NCI-H1694 treated with DMSO at 0.1 percent for 48 hours (cell line): ENCODE measurements around the gene CMTM8.

Experiments used
- DNase-seq: peaks from one replicate; lab custom pipeline; 2025; lab: John Stamatoyannopoulos, UW

CMTM8 gene

DNA sequence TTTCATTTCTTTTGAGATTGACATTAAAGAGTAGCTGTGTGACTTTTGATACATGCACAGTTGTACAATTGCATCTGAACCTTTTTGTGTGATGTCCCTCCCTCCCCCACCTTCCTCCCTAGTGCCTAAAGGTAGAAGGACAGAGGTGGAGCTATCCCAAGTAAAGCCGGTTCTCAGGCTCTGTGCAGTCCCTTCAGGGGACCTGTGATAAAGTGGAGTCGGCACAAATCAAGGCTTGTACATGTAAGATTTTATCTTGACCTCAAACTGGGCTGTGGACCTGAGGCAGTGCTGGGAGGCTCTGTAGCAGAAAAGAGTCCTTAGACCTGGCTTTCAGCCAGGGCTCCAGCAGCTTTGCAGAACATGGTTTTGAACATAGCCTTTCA lies 97.6 kb downstream of the CMTM8 start:
- DNase-seq: no peak

DNA sequence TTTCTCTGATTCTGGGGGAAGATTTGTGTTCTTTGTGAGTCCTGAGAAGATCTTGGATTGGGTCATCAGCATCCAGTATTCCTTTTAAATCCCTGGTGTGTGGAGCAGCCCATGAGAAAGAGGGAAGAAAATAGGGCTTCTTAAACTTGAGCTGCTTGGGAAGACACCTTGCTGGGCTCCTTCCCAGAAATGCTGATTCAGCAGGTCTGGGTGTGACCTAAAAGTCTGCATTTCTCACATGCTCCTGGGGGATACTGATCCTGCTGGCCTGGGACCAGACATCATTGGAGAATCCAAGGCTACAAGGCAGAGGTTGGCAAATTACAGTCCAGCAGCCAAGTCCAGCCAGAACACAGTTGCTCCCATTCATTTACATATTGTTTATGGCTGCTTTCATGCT lies 99.0 kb downstream of the CMTM8 start:
- DNase-seq: no peak

DNA sequence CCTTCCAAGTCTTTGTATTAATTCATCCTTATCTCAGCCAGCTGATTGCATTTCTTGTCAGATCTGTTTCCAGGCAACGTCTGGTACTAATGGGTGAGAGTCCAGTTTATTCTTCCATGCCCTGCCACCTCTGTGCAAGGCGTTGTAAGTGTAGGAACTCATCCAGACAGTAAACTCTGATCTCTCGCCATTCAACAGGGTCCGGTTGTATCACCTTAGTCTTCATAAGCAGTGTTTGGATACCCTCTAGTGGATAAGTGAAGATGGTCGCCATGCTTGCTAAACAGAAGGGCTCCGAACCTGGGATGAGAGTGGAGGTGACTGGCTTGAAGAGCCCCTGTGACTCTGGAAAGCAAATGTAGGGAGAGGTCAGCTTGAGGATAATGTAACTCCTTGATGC lies 101.6 kb downstream of the CMTM8 start:
- DNase-seq: peak; percentile 52

DNA sequence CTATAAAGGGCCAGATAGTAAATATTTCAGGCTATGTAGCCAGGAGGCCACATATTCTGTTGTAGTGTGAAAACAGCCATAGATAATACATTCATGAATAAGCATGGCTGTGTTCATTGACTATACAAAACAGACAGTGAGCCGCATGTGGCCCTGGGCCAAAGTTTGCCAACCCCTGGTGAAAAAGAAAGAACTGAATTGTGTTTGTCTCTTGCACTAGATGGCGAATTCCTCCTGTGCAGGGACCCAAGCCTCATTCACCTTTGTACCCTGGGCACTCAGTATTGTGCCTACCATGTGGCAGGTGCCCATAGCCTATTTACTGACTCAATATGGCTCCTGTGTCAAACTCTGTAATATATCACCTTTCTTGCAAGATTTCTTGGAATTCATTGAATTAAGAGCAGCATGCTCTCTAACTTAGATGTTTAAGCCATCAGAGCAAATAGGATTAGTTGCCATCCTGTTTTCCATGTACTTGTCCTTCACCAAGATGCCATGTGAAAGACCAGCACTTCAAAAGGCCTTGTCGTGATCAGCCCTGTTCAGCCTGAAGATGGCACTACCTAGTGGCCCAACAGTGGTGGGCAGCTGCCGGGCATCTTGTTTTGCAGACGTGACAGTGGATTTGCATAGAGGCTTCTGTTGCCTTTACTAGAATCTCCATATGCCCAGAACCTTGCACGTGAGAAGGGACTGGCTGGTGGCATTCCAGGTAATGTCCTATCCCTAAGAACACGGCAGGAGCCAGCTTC lies 102.3 kb downstream of the CMTM8 start:
- DNase-seq: no peak

DNA sequence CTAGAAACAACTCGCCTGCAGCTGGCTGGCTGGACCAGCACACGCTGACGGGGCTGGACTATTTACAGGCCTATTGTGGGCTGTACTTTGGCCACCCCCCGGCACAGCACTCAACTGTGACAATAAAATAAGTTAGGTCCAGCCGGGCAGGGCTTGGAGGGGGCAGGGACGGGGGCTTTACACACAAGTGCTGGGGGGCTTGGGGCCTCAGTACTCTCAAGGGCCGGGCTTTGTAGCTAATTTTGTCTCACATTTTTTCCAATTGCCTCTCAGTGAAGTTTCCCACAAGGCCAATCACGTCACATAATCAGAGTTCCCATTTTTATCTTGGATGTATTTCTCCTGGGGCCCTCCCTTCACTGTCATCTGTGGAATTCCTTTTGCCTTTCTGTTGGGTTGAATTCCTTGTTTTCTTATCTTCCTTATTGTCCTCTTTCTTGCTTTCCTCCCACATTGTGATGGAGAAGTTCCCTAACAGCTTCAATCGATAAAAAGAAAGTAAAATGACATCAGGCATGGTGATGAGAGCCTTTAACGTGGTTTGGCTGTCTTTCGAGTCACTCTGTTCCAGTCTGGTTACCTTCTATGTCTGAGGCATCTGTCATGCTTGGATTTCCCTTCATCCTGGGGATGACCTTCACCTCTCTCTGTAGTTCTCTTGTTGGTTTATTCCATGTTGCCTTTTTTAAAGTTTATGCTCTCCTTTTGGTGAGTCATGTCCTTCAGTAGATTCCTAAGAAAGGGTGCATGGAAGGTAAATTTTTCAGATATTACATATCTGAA lies 109.1 kb downstream of the CMTM8 start:
- DNase-seq: no peak

DNA sequence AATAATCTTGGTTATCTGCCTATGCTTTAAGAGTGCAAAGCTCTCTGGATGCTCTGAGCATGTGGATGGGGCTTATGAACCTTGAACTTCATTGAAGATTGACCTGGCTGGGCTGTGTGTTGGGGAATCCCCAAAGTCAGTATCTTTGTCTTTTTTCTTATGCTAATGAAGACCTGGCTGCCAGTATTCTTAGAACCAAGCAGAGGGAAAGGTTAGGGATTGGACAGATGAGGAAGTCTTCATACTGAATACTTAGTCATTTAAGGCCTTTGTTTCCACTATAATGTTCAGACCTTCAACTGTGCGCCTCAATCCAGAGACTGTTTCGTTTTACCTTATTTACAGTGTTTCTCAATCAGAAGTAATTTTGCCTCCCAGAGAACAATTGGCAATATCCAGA lies 110.7 kb downstream of the CMTM8 start:
- DNase-seq: no peak

DNA sequence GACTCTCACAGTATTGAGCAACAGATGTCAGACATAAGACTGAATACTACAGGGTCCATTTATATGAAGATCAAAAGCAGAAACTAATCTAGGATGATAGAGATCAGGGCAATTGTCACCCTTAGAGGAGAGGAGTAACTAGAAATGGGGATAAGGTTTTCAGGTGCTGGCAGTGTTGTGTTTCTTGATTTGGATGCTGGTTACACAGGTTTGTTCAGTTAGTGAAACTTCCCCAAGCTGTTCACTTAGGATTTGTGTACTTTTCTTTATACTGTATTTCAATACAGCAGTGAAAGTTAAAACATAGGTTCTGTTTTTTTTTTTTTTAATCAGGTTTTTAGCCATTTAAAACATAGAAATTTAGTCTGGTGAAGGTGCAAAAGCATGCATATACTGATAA lies 114.1 kb downstream of the CMTM8 start:
- DNase-seq: no peak

DNA sequence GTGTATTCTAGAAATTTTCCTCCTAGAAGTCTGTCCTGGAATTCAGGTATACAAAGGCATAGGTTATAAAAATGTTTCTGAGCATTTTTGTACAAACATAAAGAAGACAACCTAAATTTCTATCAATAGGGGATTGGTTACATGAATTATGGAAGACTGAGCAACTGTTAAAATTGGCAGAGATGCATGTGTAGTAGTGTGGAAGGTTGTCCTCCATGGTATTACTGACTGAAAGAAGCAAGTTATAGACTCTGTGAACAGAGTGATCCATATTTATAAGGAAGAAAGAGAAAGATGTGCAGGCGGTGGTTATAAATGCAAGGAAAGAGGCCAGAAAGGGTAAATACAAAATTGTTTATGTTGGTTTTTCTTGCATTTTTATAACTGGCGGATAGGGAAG lies 114.9 kb downstream of the CMTM8 start:
- DNase-seq: no peak

DNA sequence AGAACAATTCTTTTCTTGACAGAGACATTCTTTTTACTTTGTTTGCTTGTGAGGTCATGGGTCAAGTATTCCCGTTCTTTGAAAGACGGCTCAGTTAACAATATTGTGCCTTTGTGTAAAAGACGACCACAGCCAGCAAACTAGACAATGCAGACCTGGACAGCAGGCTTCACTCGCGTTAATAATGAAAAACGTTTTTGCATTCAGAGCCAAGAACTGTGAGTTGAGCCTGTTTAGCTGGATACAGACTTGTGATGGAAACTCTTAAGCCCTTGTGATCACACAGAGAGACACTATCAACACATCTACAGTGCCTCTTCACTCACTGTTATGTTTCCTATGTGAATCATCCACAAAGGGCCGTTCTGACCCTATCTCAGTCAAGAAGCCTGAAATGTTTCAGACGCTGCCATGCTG lies 115.9 kb downstream of the CMTM8 start:
- DNase-seq: no peak

DNA sequence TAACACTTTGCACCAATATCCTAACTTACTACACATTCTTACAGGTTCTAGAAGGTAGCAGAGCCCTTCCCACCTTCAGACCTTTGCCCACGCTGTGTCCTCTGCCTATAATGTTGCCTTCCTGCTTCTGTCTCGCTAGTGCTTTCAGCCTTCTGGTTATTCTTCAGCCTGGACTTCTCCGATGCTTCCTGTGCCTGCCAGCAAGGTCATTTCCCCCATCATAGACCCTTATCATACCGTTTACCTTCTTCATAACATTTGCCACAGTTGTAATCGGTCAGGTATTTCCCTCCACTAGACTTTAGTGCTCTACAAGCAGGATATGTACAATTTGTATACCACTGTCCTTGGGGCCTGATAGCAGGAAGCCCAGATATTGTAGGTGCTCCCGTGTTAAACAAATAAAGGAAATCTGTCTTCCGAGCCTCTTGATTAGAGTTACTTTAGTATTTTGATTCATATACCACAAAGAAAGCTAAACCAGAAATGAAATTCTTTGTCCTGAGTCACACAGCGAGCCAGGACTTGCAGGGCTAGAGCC lies 117.3 kb downstream of the CMTM8 start:
- DNase-seq: no peak

DNA sequence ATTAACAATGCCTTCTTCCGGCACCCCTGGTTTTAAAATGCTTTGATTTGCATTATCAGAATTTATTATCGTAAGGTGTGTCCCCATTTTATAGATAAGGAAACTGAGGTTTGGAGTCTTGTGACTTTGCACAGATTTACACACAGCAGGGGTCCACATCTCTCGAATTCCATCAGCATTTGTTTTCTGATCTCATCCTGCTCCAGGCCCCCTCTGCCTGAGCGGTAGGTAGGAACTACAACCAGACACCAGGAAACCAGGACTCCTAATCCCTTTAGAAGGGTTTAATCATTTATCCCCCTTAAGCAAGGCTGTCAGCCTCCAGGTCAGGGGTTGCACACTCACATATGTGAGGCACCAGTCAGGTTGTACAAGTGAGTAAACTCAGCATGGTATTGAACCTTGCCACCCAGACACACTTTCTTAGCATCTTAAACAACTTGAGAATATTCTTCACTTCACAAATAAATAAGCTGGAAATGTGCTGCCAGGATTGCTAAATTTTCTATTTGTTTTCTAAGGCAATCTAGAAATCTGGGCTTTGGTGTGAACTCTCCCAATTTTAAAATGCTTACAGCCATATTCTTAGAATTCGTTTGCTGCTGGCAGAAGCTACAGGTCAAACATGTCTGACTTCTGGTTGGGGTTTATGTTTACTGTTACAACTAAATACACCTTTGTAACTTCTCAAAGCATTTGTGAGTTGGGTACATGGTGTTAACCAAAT lies 121.4 kb downstream of the CMTM8 start:
- DNase-seq: no peak

DNA sequence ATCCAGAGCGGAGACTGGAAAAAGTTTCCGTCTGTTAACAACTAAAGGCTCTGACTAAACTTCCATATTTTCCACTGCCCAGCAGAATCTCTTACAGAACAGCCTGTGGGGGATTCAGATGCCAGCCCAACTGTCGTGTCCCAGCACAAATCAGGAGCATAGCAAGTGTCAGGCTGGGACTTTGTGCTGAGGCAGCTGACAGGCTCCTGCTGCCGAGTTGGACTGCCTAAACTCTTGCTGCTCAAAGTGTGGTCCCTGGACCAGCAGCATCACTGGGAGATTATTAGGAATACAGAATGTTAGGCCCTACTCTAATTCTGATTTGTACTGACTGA lies 122.0 kb downstream of the CMTM8 start:
- DNase-seq: no peak

DNA sequence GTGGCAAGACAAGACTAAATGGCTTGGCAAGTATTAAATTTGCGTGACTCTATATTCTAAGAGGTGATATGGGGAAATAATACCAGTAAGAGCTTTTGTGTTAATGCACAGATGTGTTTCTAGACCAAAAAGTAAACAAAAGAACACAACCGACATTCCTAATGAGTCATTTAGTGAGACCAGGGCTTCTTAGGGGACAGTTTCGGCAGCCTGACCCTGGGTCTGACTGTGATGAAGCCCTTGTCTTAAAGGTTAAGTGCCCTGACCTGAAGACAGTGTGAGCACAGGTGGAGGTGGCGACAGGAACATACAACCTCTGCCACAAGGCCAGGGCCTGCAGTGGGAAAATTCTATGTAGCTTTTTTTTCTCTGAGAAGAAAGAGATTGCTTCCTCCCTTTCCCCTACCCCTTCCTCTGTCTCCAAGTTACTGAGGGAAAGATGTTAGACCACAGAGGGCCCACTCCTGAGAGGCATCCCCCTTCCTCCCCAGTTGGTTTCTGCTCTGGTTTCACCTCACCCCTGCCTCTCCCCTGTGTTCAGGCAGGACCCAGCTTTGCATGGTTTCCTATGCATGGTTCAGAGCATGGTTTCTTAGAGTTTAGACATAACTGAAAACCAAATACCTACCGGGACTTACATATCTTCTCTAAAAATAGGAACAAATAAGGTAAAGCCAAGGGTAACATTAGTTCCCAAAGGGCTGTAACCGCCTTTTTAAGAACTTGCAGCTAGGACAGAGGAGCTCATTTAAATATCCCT lies 128.3 kb downstream of the CMTM8 start:
- DNase-seq: no peak

DNA sequence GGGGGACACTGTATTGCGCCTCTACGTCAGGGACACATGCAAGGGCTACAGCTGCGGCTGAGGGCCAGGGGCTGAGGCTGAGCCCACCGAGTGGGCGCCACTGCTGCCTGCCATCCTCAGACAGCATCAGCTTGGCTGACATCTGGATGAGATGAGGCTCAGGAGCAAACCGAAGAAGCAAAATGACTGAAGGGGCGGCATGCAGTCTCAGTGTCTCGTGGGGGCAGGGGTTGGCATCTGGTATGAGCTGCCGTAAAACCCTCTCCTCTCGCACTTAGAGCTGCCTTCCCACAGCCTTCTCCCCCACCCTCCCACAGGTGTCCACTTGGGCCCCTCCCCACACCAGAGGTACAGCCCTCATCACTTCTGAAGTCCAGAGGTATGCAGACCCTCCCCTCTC lies 129.0 kb downstream of the CMTM8 start:
- DNase-seq: no peak

DNA sequence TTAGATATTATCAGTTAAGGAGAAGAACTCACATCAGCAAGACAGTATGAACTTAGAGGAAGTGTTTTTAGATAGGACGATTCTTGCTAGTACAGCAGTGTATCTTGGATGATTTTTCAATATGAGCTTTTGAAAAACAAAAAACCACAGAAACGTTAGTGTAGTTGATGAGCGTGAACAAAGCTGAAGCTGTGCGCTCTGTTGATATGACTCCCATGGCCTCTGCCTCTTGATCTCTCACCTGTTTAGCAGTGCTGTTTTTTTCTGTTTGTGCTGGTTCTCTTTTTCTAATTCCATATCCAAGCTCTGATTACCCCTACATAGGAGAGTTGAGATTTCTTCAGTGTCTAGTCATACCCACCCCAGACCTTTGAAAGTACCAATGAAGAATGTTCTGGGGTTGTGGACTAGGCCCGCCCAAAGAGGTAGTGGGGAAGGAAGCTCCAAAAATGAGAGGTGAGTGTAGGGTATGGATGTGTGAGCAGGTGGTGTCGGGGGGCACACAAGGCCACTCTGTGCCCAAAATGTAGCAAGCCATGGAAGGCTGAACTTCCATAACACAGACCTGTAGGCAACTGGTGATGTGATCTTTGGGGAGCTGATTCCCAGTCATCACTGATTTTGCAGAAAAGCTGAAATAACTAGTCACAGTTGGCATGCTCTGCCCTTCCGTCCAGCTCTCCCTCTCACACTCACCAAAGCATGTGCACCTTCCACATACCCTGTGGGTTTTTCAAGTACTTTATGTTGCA lies 133.2 kb downstream of the CMTM8 start:
- no peak for DNase-seq

DNA sequence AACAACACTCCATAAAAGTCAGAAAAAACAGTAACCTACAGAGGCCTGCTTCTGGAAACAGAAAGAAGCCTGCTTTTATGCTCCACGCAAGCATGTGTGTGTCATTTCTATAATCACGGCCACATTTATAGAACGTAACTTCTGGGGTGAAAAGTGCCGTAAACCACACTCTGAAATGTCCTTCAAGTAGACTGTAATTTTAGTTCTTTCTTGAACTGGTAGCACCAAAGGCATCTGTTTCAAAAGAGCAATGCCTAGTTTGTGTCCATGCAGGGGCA lies 133.7 kb downstream of the CMTM8 start:
- DNase-seq: no peak

DNA sequence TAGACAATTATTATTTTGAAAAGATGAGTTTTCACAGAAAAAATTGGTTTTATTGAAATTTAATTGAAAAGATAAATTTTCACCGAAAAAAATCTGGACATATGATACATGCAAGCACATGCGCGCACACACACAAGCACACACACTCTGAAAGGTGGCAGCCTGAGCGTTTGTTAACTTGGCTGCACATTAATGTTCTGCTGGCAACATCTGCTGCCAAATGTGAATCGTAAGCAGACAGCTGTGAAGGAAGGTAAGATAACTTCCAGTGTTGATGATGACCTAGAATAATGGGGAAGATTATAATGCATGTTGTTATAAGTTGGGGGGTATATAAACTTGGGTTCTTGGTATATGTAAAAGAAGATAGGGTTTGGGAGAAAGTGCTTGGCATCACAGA lies 134.8 kb downstream of the CMTM8 start:
- DNase-seq: peak; percentile 53

DNA sequence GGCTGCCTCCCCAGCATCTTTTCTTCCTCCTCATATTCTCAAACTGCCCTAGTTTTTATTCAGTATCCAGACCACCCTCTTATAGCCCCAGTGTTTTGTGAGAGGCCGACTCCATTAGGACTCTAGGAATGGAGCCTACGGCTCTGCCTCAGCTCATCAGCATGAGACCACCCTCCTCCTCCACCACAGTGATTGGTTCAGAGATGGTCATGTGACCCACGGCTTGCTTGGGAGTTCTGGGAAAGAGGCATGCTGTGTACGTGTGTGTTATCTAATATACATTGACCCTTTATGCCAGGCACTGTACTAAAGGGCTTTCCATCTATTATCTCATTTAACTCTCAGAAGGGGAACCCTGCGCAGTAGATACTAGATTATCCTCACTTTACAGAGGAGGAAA lies 135.4 kb downstream of the CMTM8 start:
- no peak for DNase-seq

DNA sequence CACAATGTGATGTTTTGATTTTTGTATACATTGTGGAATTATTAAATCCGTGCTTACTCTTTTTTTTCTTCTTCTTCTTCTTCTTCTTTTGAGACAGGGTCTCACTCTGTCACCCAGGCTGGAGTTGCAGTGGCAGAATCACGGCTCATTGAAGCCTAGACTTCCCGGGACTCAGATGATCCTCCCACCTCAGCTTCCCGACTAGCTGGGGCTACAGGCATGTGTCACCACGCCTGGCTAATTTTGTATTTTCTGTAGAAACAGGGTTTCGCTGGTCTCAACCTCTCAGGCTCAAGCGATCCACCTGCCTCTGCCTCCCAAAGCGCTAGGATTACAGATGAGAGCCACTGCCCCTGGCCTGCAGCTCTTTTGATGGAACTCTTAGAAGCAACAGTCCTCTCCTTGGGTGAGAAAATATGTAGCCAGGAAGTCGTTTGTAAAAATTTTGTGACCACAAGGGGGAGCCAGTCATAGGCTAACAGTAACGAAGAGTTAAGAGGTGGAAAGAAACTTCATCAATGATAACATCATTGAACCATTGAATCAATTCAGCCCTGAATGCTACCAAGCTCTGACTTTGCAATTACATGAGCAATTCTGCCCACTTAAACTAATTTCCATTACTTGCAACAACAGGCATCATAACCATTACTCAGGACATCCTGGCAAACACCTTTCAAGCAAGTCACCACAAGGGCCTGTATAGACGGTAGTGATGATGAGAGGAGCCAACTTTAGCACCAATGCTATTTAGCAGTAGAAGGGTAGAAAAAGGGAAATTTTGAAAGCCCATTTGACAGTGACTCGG lies 136.5 kb downstream of the CMTM8 start:
- DNase-seq: no peak

DNA sequence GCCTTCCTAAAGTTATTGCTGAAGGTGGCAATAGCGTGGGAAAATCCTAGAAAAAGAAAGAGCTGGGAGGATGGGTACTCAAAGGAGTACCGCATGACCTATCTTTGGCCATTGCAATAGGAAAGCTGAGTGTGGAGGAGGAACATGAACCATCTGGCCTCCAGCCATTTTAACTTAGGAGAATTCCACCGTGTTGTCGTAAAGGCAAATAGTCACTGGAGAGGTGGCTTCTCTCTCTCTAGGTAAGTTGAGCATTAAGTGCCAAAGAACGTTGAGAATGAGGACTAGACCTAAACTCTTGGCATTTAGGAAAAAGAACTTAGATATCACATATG lies 137.1 kb downstream of the CMTM8 start:
- no peak for DNase-seq

DNA sequence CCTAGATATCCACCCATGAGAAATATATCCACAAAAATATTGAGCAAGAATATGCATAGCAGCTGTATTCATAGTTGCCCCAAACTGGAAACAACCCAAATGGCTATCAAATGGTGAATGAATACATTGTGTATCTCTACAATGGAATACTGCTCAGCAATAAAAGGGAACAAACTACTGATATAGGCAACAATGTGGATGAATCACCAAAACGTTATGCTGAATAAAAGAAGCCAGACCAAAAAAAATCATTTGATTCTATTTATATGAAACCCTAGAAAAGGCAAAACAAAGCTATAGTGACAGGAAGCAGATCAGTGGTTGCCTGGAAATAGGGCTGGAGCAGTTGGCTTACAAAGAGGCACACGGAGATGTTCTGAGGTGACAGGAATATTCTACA lies 137.6 kb downstream of the CMTM8 start:
- no peak for DNase-seq
